Measurements from ENCODE around the gene ZDHHC1.

ZDHHC1 gene

GRCh38 chr16:67458121-67458641 lies 41.9 kb upstream of the ZDHHC1 start:
- peak overlapping the region; percentile 46 to 54 for H3K27ac ChIP-seq
- peaks cover under 1 to 5% (median 2%) of the 10 kb centered on the region in 3 donors for H3K36me3 ChIP-seq
- H3K9me3 ChIP-seq: no peaks in the 10 kb centered on the region
- intact Hi-C loops (cut with DNase I; ENCODE audit: low total_unique reads): no loop called here
- no peaks in the 10 kb centered on the region for H3K27me3 ChIP-seq
- no peak for TF ChIP-seq CTCF (IDR thresholded peaks at IDR 0.05)
- H3K4me1 ChIP-seq: peaks cover 0 to 74% (median 50%) of the 10 kb centered on the region in 4 donors
- no peak overlapping the region for H3K4me3 ChIP-seq
- DNase-seq: no peak

- DNase-seq: no peak
- no peak for TF ChIP-seq CTCF (IDR thresholded peaks at IDR 0.05)
- peaks cover 6 to 11% (median 7%) of the 10 kb centered on the region in 3 donors for H3K36me3 ChIP-seq
- H3K27me3 ChIP-seq: no peaks in the 10 kb centered on the region
- no peaks in the 10 kb centered on the region for H3K9me3 ChIP-seq
- peaks cover 0 to 74% (median 50%) of the 10 kb centered on the region in 4 donors for H3K4me1 ChIP-seq
- peak overlapping the region in 1 of 2 donors; percentile 54 for H3K27ac ChIP-seq
- H3K4me3 ChIP-seq: no peak overlapping the region
- intact Hi-C loops (cut with DNase I; ENCODE audit: low total_unique reads): no loop called here
Observed at GRCh38 chr16:67457611-67458010, 41.3 kb upstream of the ZDHHC1 start.

- Histone ChIP-seq H3K36me3 (peaks cover 7 to 22% (median 17%) of the 10 kb centered on the region in 3 donors), H3K9me3 (no peaks in the 10 kb centered on the region), H3K4me1 (peaks cover 0 to 70% (median 46%) of the 10 kb centered on the region in 4 donors), H3K27me3 (no peaks in the 10 kb centered on the region), H3K4me3 (no peak overlapping the region), H3K27ac (no peak overlapping the region)
- peak; percentile 37 to 43 for TF ChIP-seq CTCF (IDR thresholded peaks at IDR 0.05)
- DNase-seq: peak; percentile 53 to 78
- intact Hi-C loops (cut with DNase I; ENCODE audit: low total_unique reads): no loop called here
Observed at GRCh38 chr16:67456391-67457081, 40.3 kb upstream of the ZDHHC1 start.

GRCh38 chr16:67454852-67455251 lies 38.6 kb upstream of the ZDHHC1 start:
- intact Hi-C loops (cut with DNase I; ENCODE audit: low total_unique reads): no loop called here
- Histone ChIP-seq H3K27me3 (no peaks in the 10 kb centered on the region), H3K4me3 (no peak overlapping the region), H3K9me3 (no peaks in the 10 kb centered on the region), H3K36me3 (peaks cover 7 to 39% (median 29%) of the 10 kb centered on the region in 3 donors), H3K4me1 (peaks cover 0 to 70% (median 36%) of the 10 kb centered on the region in 4 donors), H3K27ac (no peak overlapping the region)
- no peak for TF ChIP-seq CTCF (IDR thresholded peaks at IDR 0.05)
- DNase-seq: no peak

- H3K4me1 ChIP-seq: peaks cover 0 to 68% (median 30%) of the 10 kb centered on the region in 4 donors
- H3K27me3 ChIP-seq: no peaks in the 10 kb centered on the region
- TF ChIP-seq CTCF (IDR thresholded peaks at IDR 0.05): no peak
- DNase-seq: no peak
- no peak overlapping the region for H3K27ac ChIP-seq
- H3K9me3 ChIP-seq: no peaks in the 10 kb centered on the region
- H3K36me3 ChIP-seq: peaks cover 7 to 45% (median 29%) of the 10 kb centered on the region in 3 donors
- intact Hi-C loops (cut with DNase I; ENCODE audit: low total_unique reads): no loop called here
- H3K4me3 ChIP-seq: no peak overlapping the region
Observed at GRCh38 chr16:67454104-67454503, 37.8 kb upstream of the ZDHHC1 start.
